Measurements from ENCODE around the gene MIR17HG. TPM values are rescaled to one million over a fixed set of nuclear protein-coding genes. Genes with fewer than 3 reads are reported as not detected.

MIR17HG gene
- 10 to 100 TPM; 10.1 to 11.9 TPM for total RNA-seq

DNA sequence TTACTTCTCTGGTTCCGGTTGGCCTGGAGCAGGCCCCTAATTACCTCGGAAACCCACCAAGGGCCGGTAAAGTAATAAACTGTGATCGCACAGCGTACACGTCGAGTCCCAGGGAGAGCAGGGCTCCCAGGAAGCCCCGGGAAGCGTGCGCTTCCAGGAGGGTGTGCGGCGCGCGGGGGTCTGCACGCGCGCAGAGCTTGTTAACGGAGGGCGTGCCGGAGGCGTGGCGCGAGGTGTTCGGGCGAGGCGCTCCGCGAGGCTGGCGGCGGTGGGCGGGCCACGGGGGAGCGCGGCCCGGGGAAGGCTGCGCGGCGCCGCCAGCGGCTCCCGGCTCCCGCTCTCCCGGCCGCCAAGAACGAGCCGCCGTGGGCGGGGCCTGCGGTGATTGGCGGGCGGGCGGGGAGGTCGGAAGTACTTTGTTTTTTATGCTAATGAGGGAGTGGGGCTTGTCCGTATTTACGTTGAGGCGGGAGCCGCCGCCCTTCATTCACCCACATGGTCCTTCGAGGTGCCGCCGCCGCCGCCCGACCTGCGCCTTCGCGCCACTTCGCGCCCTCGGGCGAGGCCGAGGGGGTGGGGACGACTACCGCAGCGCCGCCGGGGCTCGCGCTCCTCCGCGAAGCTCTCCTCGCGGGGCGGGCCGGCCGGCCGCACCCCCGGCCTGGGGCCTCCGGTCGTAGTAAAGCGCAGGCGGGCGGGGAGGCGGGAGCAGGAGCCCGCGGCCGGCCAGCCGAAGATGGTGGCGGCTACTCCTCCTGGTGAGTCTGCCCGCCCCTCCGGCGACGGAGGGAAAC lies at the start of gene MIR17HG:
MIR17HG (plus strand) TSS at position 486 of the 794 bp plus-strand sequence.
- Mint-ChIP-seq H3K36me3 (peaks cover 16% of the 10 kb centered on the region), H3K4me1 (peaks cover 33% of the 10 kb centered on the region), H3K27ac (peak within 1 kb of the TSS; percentile 96), H3K9me3 (no peaks in the 10 kb centered on the region), H3K4me3 (peak within 1 kb of the TSS; percentile 95), H3K27me3 (peaks cover 5% of the 10 kb centered on the region)
- DNase-seq (peak; percentile 90), ATAC-seq (ENCODE audit: low read depth) (peak; percentile 68)
- POLR2A ChIA-PET, result interaction anchor here (1.2 to 1.5 kb wide), 5 partner anchors 12 to 53 kb away, joined by 3 to 15 read pairs (median 4); no protein-coding TSS in a partner anchor

DNA sequence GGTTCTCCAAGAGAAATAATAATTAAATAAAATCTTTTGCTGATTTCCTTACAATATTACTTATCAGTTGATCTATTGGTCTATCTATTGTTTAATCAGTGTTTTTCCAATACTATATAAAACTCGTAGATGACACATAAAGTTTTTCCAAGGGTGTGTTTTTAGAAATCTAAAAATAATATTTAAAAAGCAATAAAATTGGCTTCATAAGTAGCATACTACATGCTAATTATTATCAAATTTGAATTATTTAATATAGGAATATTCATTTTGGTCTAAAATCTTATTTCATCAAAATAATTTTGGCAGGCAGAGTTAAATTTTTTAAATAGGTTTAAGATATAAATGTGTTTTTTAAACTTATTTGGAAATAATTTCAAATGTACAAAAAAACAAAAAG lies 49.4 kb upstream of the MIR17HG start:
- POLR2A ChIA-PET, result no interaction called here
- Mint-ChIP-seq H3K27me3 (peaks cover 11% of the 10 kb centered on the region), H3K4me1 (no peaks in the 10 kb centered on the region), H3K27ac (no peak overlapping the region), H3K4me3 (no peak overlapping the region), H3K36me3 (no peaks in the 10 kb centered on the region), H3K9me3 (no peaks in the 10 kb centered on the region)
- no peak for ATAC-seq (ENCODE audit: low read depth)
- no peak for DNase-seq

DNA sequence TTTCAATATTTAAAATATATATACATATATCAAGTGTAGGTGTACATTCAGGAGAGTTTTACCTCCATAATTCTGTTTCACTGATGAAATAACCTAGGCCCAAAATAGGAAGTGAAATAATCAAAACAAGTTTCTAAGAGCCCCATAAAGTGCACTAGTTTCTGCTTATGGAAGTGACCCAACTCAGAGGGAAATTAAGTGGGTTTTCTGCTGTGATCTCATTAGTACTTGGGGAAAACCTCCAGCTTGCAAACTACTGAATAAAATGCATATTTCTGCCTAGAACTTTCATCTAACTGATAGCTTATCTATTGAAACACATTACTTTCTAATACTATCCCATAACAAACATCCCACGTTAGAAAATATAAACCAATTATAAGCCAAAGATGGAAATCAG lies 45.4 kb upstream of the MIR17HG start:
- Mint-ChIP-seq H3K4me1 (no peaks in the 10 kb centered on the region), H3K27me3 (peaks cover 4% of the 10 kb centered on the region), H3K9me3 (peaks cover 3% of the 10 kb centered on the region), H3K4me3 (no peak overlapping the region), H3K27ac (no peak overlapping the region), H3K36me3 (peaks cover 2% of the 10 kb centered on the region)
- no peak for DNase-seq
- POLR2A ChIA-PET, result interaction anchor here (0.7 kb wide), 1 partner anchor 253 kb away, joined by 4 read pairs; no protein-coding TSS in a partner anchor
- ATAC-seq (ENCODE audit: low read depth), result no peak

DNA sequence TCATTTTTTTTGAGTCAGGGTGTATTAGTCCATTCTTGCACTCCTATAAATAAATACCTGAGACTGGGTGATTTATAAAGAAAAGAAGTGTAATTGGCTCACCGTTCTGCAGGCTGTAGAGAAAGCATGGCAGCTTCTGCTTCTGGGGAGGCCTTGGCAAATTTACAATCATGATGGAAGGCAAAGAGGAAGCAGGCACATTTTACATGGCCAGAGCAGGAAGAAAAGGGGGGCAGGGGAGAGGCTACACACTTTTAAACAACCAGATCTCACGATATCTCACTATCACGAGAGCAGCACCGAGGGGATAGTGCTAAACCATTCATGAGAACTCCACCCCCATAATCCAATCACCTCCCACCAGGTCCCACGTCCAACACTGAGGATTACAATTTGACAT lies 44.5 kb upstream of the MIR17HG start:
- Mint-ChIP-seq H3K36me3 (peaks cover 2% of the 10 kb centered on the region), H3K9me3 (peaks cover 3% of the 10 kb centered on the region), H3K4me1 (no peaks in the 10 kb centered on the region), H3K27ac (no peak overlapping the region), H3K27me3 (peaks cover 8% of the 10 kb centered on the region), H3K4me3 (no peak overlapping the region)
- DNase-seq (no peak), ATAC-seq (ENCODE audit: low read depth) (no peak)
- POLR2A ChIA-PET, result no interaction called here

DNA sequence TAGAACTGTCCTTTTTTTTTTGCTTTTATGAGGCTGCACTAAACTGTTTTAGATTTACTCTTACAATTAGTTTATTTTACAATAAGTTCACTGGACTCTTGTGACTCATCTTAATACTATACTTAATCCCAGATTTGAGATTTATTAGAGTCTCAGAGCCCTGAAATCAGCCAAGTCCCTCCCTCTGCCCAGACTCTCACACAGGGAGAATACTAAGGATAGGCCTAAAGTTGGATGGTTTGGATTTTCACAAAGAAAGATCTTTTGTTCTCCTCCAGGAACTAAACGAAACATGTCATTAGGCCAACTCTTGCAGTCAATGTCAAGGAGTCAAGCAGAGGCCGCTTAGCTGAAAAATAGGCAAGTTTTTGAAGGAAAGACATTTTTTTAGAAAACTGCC lies 42.7 kb upstream of the MIR17HG start:
- Mint-ChIP-seq H3K4me3 (no peak overlapping the region), H3K9me3 (peaks cover 3% of the 10 kb centered on the region), H3K36me3 (peaks cover 2% of the 10 kb centered on the region), H3K27me3 (peaks cover 10% of the 10 kb centered on the region), H3K4me1 (no peaks in the 10 kb centered on the region), H3K27ac (no peak overlapping the region)
- ATAC-seq (ENCODE audit: low read depth) (no peak), DNase-seq (no peak)
- POLR2A ChIA-PET, result no interaction called here

DNA sequence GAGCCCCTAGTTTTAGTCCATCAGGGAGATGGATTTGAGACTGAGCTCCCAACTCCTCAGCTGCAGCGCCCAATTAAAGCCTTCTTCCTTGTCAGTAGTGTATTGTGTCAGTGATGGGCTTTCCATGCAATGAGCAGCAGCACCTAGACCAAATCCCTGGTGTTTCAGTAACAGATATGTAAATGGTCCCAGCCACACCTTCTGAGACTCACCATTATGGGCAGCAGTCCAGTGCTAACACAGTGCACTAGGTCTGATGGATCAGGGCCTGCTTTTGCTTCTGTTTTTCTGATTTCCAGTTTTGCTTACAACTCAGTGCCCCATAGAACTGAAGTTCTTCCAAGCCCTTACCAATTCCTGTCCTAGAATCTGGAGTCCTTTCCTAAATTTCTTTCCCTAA lies 41.8 kb upstream of the MIR17HG start:
- H3K9me3 Mint-ChIP-seq, result peaks cover 3% of the 10 kb centered on the region
- H3K27me3 Mint-ChIP-seq, result peaks cover 13% of the 10 kb centered on the region
- no peaks in the 10 kb centered on the region for H3K4me1 Mint-ChIP-seq
- DNase-seq (no peak), ATAC-seq (ENCODE audit: low read depth) (no peak)
- peaks cover 2% of the 10 kb centered on the region for H3K36me3 Mint-ChIP-seq
- H3K4me3 Mint-ChIP-seq, result no peak overlapping the region
- POLR2A ChIA-PET, result no interaction called here
- H3K27ac Mint-ChIP-seq, result no peak overlapping the region

DNA sequence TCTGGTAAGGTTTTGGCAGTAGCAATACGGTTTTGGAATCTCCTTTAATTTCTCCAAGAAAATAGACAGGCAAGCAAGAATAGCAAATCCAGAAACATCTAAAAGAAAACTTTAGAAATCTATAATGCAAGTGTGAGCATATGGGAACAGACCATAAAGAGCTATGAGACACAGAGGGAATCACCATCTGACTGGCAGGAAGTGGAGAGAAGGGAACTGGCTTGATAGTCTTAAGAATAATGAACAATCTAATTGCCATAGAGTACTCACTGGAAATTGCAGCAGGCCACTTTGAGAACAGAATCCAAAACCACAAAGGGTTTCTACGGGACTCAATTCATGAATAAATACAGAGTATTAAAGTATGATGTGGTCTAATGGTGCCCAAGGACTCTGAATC lies 39.6 kb upstream of the MIR17HG start:
- Mint-ChIP-seq H3K4me3 (no peak overlapping the region), H3K9me3 (peaks cover 3% of the 10 kb centered on the region), H3K27me3 (peaks cover 13% of the 10 kb centered on the region), H3K4me1 (peaks cover 6% of the 10 kb centered on the region), H3K27ac (no peak overlapping the region), H3K36me3 (peaks cover 2% of the 10 kb centered on the region)
- ATAC-seq (ENCODE audit: low read depth), result no peak
- no peak for DNase-seq
- POLR2A ChIA-PET, result no interaction called here

DNA sequence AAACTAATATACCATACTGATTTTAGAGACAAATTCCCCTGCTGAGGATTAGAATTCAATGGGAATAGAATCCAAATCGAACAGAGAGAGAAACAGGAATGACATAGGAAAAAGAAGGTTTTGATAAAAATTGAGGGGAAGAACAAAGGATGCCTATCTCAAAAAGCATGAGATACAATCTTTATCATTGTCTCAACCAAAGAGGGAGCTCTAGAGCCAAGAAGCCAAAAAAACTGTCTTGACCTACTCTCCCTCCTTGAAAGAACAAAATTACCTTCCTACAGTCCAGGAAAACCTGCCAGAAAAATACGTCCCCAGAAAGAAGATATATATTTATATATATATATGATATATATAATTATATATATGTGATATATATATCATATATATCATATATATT lies 39.2 kb upstream of the MIR17HG start:
- ATAC-seq (ENCODE audit: low read depth) (no peak), DNase-seq (no peak)
- peaks cover 13% of the 10 kb centered on the region for H3K27me3 Mint-ChIP-seq
- POLR2A ChIA-PET, result no interaction called here
- peaks cover 2% of the 10 kb centered on the region for H3K36me3 Mint-ChIP-seq
- no peak overlapping the region for H3K27ac Mint-ChIP-seq
- no peak overlapping the region for H3K4me3 Mint-ChIP-seq
- peaks cover 3% of the 10 kb centered on the region for H3K9me3 Mint-ChIP-seq
- peaks cover 9% of the 10 kb centered on the region for H3K4me1 Mint-ChIP-seq

DNA sequence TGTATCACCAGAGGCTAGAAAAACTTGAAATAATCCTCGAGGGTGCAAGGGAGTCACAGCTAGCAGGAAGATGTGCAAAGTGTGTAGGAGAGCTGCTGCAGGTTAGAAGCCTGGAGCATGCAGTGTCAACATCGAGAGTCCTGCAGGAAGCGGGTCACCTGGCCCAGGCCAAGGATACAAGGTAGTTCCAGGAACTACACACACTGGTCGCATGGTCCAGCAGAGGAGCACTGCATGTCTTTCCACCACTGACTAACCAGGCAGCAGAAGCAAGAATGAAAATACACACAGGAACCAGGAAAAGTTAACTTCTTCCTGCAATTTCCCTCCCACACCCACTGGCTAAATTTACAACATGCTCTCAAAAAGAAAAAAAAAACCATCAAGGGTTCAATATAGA lies 36.0 kb upstream of the MIR17HG start:
- DNase-seq, result no peak
- H3K36me3 Mint-ChIP-seq, result no peaks in the 10 kb centered on the region
- ATAC-seq (ENCODE audit: low read depth), result no peak
- peaks cover under 1% of the 10 kb centered on the region for H3K9me3 Mint-ChIP-seq
- H3K4me3 Mint-ChIP-seq, result no peak overlapping the region
- POLR2A ChIA-PET, result no interaction called here
- H3K27me3 Mint-ChIP-seq, result peaks cover 32% of the 10 kb centered on the region
- peaks cover 15% of the 10 kb centered on the region for H3K4me1 Mint-ChIP-seq
- no peak overlapping the region for H3K27ac Mint-ChIP-seq

DNA sequence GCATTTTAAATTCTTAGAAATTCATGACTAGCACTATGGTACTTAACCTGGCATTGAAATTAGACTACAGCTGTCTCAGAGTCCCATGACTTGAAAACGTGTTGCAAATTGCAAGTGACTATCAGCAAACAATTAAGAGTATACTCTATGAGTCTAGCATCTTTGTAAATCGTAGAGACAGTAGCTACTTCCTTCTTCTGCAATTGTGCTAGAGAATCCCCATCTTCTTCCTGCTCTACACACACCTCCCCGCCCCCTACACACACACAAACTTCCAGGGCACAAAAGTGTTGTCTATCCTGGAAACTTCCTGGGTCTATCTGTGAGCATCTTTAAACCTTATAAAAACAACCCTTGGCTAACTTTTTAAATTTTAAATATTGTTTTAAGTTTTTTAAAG lies 35.2 kb upstream of the MIR17HG start:
- H3K27ac Mint-ChIP-seq, result no peak overlapping the region
- no peak for DNase-seq
- no peaks in the 10 kb centered on the region for H3K36me3 Mint-ChIP-seq
- no peaks in the 10 kb centered on the region for H3K9me3 Mint-ChIP-seq
- peaks cover 38% of the 10 kb centered on the region for H3K27me3 Mint-ChIP-seq
- no peak for ATAC-seq (ENCODE audit: low read depth)
- H3K4me1 Mint-ChIP-seq, result peaks cover 15% of the 10 kb centered on the region
- H3K4me3 Mint-ChIP-seq, result no peak overlapping the region
- POLR2A ChIA-PET, result interaction anchor here (0.8 to 2.5 kb wide), 2 partner anchors 35 to 94 kb away, joined by 4 to 15 read pairs; partner anchors contain the start of gene MIR17HG

DNA sequence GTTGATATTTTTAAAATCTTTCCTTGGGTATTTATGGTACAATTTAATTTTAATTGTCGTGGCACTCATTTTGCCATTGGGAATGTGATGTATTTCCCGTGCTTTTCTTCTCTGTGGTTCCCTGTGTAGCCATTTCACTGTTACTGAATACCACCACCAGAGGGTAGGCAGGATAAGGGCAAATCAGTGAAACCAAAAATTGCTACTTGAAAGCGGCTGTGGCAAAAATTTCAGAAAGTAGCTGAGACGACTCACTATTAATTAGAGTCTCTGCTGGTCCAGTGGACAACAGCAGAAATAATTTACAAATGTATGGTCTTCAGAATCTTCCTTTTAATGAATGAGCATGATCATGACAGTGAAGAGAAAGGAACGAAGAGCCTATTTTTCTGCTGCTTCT lies 34.4 kb upstream of the MIR17HG start:
- DNase-seq (no peak), ATAC-seq (ENCODE audit: low read depth) (peak; percentile 63)
- Mint-ChIP-seq H3K27me3 (peaks cover 36% of the 10 kb centered on the region), H3K4me1 (peaks cover 15% of the 10 kb centered on the region), H3K27ac (no peak overlapping the region), H3K36me3 (no peaks in the 10 kb centered on the region), H3K9me3 (no peaks in the 10 kb centered on the region), H3K4me3 (peak overlapping the region; percentile 38)
- POLR2A ChIA-PET, result interaction anchor here (2.5 kb wide), 1 partner anchor 34 kb away, joined by 15 read pairs; the partner anchor contains the start of gene MIR17HG

DNA sequence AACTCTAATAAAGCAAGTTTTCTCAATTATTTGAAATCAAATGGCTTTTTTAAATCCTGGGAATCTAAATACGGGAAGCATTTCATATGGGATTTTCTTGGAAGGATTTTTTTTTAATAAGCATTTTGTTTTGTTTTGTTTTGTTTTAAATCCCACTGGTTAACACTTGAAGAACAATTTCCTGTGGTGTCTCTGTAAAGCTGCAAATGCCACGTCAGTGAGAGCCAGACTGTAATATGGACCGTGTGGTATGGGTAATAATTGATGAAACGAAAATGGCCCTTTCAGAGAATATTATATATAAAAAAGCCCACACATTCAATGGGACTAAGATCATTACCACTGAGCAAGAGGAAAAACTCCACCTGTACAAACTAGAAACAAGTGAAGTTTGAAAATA lies 33.9 kb upstream of the MIR17HG start:
- POLR2A ChIA-PET, result interaction anchor here (2.5 kb wide), 1 partner anchor 33 kb away, joined by 15 read pairs; the partner anchor contains the start of gene MIR17HG
- ATAC-seq (ENCODE audit: low read depth), result no peak

DNA sequence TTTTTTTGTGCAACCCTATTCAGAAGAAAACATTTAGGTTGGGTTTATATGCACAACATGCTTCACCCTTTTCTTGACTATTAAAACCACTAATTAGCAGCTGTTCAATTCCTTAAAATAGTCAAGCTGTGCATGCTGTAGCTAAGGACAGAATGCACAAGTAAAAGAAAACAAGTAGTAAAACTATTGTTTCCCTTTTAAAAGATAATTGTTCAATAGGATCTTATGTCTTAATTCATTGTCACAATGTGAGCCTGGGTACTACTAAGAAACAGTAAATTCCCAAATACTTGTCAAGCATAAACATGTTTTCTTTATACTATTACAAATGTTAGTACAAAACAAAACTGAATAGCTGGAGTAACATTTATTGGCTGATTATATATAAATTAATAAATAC lies 32.6 kb upstream of the MIR17HG start:
- Mint-ChIP-seq H3K27me3 (peaks cover 31% of the 10 kb centered on the region), H3K9me3 (no peaks in the 10 kb centered on the region), H3K4me3 (no peak overlapping the region), H3K27ac (no peak overlapping the region), H3K4me1 (peaks cover 15% of the 10 kb centered on the region), H3K36me3 (no peaks in the 10 kb centered on the region)
- ATAC-seq (ENCODE audit: low read depth) (no peak), DNase-seq (no peak)
- POLR2A ChIA-PET, result no interaction called here

More for the DNA sequence above, 33.9 kb upstream of the MIR17HG start:
- Mint-ChIP-seq H3K9me3 (no peaks in the 10 kb centered on the region), H3K27ac (no peak overlapping the region), H3K4me1 (peaks cover 15% of the 10 kb centered on the region), H3K36me3 (no peaks in the 10 kb centered on the region), H3K4me3 (peak overlapping the region; percentile 38), H3K27me3 (peaks cover 37% of the 10 kb centered on the region)
- DNase-seq, result no peak

DNA sequence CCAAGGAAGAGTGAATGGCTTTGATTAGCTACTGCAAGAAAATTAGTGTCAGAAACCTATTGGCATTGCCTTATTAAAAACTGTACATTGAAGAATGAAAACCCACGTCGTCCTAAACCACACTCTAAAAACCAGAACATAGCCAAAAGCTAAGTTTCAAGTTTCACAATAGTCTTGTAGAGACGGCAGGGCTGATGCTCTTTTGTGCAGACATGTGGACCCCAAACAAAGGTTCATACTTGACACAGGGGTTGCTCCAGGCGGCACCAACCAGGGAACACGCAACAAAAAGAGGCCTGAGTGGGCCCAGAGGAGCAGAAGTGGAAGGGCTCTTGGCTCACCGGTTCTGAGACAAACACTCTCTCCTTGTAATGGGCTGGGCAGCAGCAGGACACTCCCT lies 28.6 kb upstream of the MIR17HG start:
- peaks cover 30% of the 10 kb centered on the region for H3K27me3 Mint-ChIP-seq
- H3K27ac Mint-ChIP-seq, result no peak overlapping the region
- no peaks in the 10 kb centered on the region for H3K36me3 Mint-ChIP-seq
- peaks cover 19% of the 10 kb centered on the region for H3K4me1 Mint-ChIP-seq
- POLR2A ChIA-PET, result no interaction called here
- no peak overlapping the region for H3K4me3 Mint-ChIP-seq
- H3K9me3 Mint-ChIP-seq, result no peaks in the 10 kb centered on the region
- ATAC-seq (ENCODE audit: low read depth) (no peak), DNase-seq (no peak)
